HG03460 (cell line): ENCODE measurements around the gene STOML2.
A peak's percentile ranks its signal among the peaks of the same experiment; 100 is the strongest.
"Not testable (repeated sequence)": the region's sequence is repeated elsewhere in the genome, so short reads cannot be mapped to it uniquely, and the experiment has no call there.

Experiments
- ATAC-seq: cut with Tn5 transposase; IDR thresholded peaks from one replicate; pipeline ENCODE4 v1.9.1; 2021; ENCODE audit not compliant: unreplicated experiment

The STOML2 gene, protein sequence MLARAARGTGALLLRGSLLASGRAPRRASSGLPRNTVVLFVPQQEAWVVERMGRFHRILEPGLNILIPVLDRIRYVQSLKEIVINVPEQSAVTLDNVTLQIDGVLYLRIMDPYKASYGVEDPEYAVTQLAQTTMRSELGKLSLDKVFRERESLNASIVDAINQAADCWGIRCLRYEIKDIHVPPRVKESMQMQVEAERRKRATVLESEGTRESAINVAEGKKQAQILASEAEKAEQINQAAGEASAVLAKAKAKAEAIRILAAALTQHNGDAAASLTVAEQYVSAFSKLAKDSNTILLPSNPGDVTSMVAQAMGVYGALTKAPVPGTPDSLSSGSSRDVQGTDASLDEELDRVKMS

DNA sequence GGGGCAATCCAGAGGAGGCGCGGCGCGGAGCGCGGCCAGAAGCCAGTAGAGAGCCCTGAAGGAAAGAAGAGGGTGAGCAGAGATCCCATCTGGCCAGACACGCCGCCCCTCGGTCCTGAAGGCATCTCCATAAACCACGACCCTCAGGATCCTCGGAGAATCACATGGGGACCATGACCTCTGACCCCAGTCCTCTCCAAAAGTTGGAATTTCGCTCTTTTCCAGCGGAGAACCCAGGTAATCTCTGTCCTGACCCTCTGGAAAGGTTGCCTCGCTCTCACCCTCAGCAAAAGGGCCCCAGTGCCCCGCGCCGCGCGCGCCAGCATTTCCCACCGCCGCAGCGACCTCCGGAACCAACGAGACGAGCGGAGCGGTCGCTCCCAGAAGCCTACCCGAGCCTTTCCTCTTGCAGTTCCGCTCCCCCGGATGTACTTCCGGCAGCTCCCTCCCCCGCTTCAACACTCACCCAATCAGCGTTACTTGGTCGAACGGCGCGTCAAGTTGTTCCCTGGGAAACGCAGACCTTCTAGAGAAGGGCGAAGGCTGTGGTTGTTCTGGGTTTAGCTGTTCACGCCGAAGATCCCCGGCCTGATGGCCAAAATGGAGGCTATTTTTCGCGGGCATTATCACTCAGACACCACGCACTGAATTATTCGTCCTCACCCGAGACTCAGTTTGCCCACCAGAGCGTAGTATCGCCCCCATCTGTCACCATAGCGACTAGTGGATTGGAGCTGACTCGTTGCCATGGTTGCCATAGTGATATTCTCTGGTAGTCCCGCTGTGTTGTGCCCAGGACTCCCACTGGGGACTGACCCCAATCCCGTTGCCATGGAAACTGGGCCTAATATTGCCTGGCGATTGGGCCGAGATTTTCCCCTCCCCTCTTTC, at the start of gene STOML2:
Gene STOML2, minus strand, starts transcription at position 363 of the 891 bp plus-strand sequence. Its CDS starts 37 bp downstream, at position 326.
- peak; percentile 98 for ATAC-seq

DNA sequence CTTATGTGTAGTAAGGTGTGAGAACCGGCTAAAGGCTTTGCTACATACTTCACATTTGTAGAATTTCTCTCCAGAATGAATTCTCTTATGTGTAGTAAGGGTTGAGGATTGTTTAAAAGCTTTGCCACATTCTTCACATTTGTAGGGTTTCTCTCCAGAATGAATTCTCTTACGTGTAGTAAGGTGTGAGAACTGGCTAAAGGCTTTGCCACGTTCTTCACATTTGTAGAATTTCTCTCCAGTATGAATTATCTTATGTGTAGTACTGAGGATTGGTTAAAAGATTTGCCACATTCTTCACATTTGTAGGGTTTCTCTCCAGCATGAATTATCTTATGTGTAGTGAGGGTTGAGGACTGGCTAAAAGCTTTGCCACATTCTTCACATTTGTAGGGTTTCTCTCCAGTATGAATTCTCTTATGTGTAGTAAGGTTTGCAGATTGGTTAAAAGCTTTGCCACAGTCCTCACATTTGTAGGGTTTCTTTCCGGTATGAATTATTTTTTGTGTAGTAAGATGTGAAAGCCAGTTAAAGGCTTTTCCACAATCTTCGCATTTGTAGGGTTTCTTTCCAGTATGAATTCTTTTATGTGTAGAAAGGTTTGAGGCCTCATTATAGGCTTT, 45.1 kb upstream of the STOML2 start:
- not testable (repeated sequence) for ATAC-seq

DNA sequence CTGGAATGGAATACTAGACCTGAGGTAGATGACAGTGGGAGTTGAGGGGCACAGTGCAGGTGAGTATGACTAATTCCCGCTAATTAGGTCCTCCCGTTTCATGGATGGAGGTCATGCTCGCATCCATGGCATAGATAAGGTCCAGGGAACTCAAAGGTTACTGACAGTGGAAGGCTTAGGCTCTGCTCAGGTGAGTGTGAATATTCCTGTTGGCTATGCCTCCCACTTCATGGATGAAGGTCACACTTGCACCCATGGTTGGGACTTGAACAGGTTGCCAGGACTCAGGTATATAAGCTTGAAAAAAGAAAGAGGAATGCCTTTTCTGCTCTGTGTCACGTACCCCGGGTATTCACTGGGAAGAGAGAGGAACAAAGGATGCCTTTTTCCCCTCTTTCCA, 39.1 kb upstream of the STOML2 start:
- no peak for ATAC-seq

DNA sequence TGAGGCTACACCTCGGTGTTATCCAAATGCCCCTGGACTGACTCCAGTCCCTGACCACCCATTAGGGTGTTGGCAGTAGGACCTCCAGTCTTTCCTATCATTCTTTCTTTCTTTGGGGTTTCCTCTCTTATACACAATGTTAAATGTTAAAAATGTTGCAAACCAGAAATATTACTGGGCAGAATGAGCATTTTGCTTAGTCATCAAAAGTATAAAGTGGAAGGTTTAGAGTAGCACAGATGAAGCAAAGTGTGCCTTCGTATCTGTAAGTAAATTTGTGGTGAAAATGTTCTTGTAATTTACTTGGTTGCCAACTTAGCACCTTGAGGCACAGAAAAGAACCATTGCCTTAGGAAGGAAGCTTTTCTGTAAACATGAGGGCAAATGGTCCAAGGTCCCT, 37.2 kb upstream of the STOML2 start:
- no peak for ATAC-seq

- no peak for ATAC-seq
These were observed 33.9 kb upstream of the STOML2 start for GRCh38 chr9:35136866-35137265.

GRCh38 chr9:35135988-35136387, 33.1 kb upstream of the STOML2 start:
- ATAC-seq, result no peak

DNA sequence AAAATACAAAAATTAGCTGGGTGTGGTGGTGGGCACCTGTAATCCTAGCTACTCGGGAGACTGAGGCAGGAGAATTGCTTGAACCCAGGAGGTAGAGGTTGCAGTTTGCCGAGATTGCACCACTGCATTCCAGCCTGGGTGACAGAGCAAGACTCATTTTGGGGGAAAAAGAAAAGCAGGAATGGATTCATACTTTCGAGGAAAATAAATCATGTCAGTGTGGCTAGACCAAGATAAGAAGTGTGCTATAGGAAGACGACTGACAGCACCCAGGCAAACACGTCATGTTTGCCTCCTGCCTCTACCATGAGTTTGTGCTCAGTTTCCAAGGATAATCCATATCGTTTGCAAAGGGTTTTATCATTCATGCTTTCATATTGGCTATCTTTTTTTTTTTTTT, 32.0 kb upstream of the STOML2 start:
- ATAC-seq, result no peak

DNA sequence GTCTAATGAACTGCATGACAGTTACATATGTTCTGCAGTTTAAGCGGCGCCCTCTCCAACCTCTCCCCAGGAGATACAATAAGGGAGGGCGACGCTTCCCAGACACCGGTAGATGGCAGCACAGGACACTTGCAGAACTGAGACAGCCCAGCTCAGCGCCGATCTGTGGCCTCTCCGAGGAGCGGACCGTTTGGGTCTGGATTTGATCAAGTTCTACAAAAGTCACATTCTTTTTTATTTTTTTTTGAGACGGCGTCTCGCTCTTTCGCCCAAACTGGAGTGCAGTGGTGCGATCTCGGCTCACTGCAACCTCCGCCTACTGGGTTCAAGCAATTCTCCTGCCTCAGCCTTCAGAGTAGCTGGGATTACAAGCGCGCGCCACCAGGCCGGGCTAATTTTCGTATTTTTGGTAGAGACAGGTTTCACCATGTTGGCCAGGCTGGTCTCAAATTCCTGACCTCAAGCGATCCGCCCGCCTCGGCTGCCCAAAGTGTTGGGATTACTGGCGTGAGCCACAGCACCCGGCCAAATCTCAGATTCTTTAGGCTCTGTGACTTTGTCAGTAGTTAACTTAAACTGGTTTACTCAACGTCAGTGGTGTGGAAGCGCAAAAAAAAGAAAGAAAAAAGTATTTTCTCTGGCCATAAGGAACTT, 14.1 kb upstream of the STOML2 start:
- ATAC-seq, result peak; percentile 35

DNA sequence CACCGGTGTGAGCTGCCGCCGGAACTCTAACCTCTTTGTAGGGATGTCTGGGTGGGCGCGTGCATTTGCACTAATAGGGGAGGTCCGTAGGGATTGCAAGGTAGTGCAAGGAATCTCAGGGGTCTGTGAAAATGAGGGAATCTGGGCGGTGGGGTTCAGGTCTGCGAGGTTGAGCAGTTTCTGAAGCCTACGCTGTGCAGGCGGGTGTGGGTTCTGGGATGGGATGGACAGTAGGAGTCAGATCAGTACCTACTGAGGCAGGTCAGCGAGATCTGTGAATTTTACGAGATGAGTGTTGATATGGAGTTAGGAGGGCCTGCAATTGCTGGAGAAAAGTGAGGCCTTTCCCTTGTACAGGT, 13.6 kb upstream of the STOML2 start:
- ATAC-seq, result no peak

GRCh38 chr9:35115680-35116538, 13.0 kb upstream of the STOML2 start, which contains the start of gene ATOSB:
ATOSB (minus strand) TSS chr9:35115862; CDS start chr9:35108274, 7,588 bp downstream.
- ATAC-seq, result peak; percentile 55

- no peak for ATAC-seq
These were observed 12.1 kb upstream of the STOML2 start for GRCh38 chr9:35114840-35115628.

DNA sequence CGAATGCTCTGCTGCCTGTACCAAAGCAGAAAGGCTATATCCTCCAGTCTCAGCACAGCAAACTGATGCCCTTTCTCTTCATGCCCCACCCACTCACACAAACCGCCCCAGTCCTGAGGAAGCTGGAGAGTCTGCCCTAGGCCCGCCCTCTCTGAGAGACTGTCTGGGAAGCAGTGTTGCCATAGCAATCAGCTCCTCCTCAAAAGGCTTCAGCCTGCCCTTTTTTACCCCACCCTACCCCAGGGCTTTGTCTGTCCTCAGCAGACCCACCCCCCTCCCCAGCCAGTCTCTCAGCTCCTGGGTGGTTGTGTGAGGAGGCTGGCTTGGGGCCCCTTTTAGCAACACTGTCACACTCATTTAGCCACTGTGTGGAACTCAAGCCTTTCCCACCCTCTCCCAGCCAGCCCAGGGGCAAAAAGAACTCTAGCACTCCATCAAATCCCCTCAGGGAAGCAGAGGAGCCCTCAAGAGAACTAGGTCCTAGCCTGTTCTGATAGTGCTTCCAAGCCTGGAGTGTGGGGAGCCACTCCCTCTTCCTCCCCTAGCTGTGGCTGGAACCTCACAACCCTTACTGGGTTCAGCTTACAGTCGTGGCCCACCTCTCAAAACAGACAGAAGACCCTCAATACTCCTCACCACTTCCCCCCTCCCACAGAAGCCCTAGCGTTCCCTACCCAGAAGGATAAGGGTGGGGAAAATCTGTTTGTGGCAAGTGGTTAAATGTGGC, 11.3 kb upstream of the STOML2 start:
- ATAC-seq, result no peak

GRCh38 chr9:35112257-35113020, 9.5 kb upstream of the STOML2 start:
- no peak for ATAC-seq

GRCh38 chr9:35111001-35111933, 8.3 kb upstream of the STOML2 start:
- ATAC-seq, result peak; percentile 57

DNA sequence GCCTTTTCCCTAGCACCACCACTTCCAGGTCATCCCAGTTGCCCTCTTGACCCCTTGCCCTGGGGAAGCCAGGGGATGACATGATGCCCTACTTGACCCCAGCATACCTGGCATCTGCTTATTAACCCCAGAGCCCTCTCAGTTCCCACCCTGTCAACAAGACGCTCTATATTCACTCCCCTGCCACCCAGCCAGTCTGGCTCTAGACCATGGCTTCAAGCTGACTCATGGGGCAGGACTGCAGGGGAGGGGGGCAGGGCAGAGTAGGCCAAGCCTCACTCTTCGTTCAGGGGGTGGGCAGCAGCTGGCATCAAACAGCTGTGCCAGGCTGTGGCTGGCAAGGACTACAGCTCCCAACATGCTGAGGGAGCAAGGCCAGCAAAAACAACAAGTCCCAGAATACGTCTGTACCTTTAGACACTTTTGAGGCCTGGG, 7.4 kb upstream of the STOML2 start:
- no peak for ATAC-seq

GRCh38 chr9:35108946-35109575, 6.1 kb upstream of the STOML2 start:
- ATAC-seq, result no peak
